ENCODE measurements around the gene ZNF804B. TPM values are rescaled to one million over a fixed set of nuclear protein-coding genes. Genes with fewer than 3 reads are reported as not detected.

ZNF804B gene
- total RNA-seq, 1 experiment from 2014 or later, result not detected

- H3K27me3 ChIP-seq, result no peaks in the 10 kb centered on the region
- DNase-seq, result no peak
- no peak overlapping the region for H3K4me3 ChIP-seq
- H3K9me3 ChIP-seq, result no peaks in the 10 kb centered on the region
- no peaks in the 10 kb centered on the region for H3K36me3 ChIP-seq
These were observed 263.7 kb downstream of the ZNF804B start for GRCh38 chr7:89023206-89023605.

GRCh38 chr7:89023877-89024276 lies 264.4 kb downstream of the ZNF804B start:
- no peaks in the 10 kb centered on the region for H3K27me3 ChIP-seq
- DNase-seq, result no peak
- no peak overlapping the region for H3K4me3 ChIP-seq
- H3K36me3 ChIP-seq, result no peaks in the 10 kb centered on the region
- H3K9me3 ChIP-seq, result no peaks in the 10 kb centered on the region

GRCh38 chr7:89027781-89028180 lies 268.3 kb downstream of the ZNF804B start:
- H3K9me3 ChIP-seq, result no peaks in the 10 kb centered on the region
- no peak overlapping the region for H3K4me3 ChIP-seq
- H3K36me3 ChIP-seq, result no peaks in the 10 kb centered on the region
- H3K27me3 ChIP-seq, result no peaks in the 10 kb centered on the region
- DNase-seq, result no peak

- Histone ChIP-seq H3K36me3 (no peaks in the 10 kb centered on the region), H3K4me3 (no peak overlapping the region), H3K27me3 (no peaks in the 10 kb centered on the region), H3K9me3 (no peaks in the 10 kb centered on the region)
- no peak for DNase-seq
These were observed 268.8 kb downstream of the ZNF804B start for GRCh38 chr7:89028319-89028718.

- no peaks in the 10 kb centered on the region for H3K36me3 ChIP-seq
- DNase-seq, result no peak
- H3K4me3 ChIP-seq, result no peak overlapping the region
- no peaks in the 10 kb centered on the region for H3K9me3 ChIP-seq
- no peaks in the 10 kb centered on the region for H3K27me3 ChIP-seq
These were observed 270.4 kb downstream of the ZNF804B start for GRCh38 chr7:89029864-89030263.

GRCh38 chr7:89041240-89041639 lies 281.7 kb downstream of the ZNF804B start:
- Histone ChIP-seq H3K4me3 (no peak overlapping the region), H3K9me3 (no peaks in the 10 kb centered on the region), H3K27me3 (no peaks in the 10 kb centered on the region), H3K36me3 (no peaks in the 10 kb centered on the region)
- no peak for DNase-seq

- no peak overlapping the region for H3K4me3 ChIP-seq
- no peaks in the 10 kb centered on the region for H3K36me3 ChIP-seq
- no peaks in the 10 kb centered on the region for H3K9me3 ChIP-seq
- H3K27me3 ChIP-seq, result no peaks in the 10 kb centered on the region
- no peak for DNase-seq
These were observed 283.4 kb downstream of the ZNF804B start for GRCh38 chr7:89042940-89043339.

GRCh38 chr7:89049043-89049442 lies 289.5 kb downstream of the ZNF804B start:
- H3K4me3 ChIP-seq, result no peak overlapping the region
- H3K27me3 ChIP-seq, result no peaks in the 10 kb centered on the region
- H3K36me3 ChIP-seq, result no peaks in the 10 kb centered on the region
- DNase-seq, result no peak
- H3K9me3 ChIP-seq, result no peaks in the 10 kb centered on the region

- Histone ChIP-seq H3K36me3 (no peaks in the 10 kb centered on the region), H3K9me3 (no peaks in the 10 kb centered on the region), H3K27me3 (no peaks in the 10 kb centered on the region), H3K4me3 (no peak overlapping the region)
- no peak for DNase-seq
These were observed 293.6 kb downstream of the ZNF804B start for GRCh38 chr7:89053130-89053529.

- Histone ChIP-seq H3K9me3 (no peaks in the 10 kb centered on the region), H3K27me3 (no peaks in the 10 kb centered on the region), H3K36me3 (no peaks in the 10 kb centered on the region), H3K4me3 (no peak overlapping the region)
- no peak for DNase-seq
These were observed 294.9 kb downstream of the ZNF804B start for GRCh38 chr7:89054361-89054760.

- no peak overlapping the region for H3K4me3 ChIP-seq
- DNase-seq, result no peak
- no peaks in the 10 kb centered on the region for H3K9me3 ChIP-seq
- no peaks in the 10 kb centered on the region for H3K27me3 ChIP-seq
- H3K36me3 ChIP-seq, result no peaks in the 10 kb centered on the region
These were observed 300.7 kb downstream of the ZNF804B start for GRCh38 chr7:89060234-89060633.

GRCh38 chr7:89064831-89065230 lies 305.3 kb downstream of the ZNF804B start:
- H3K4me3 ChIP-seq, result no peak overlapping the region
- no peaks in the 10 kb centered on the region for H3K36me3 ChIP-seq
- no peaks in the 10 kb centered on the region for H3K9me3 ChIP-seq
- DNase-seq, result no peak
- no peaks in the 10 kb centered on the region for H3K27me3 ChIP-seq

GRCh38 chr7:89067048-89067447 lies 307.5 kb downstream of the ZNF804B start:
- DNase-seq, result no peak
- Histone ChIP-seq H3K27me3 (no peaks in the 10 kb centered on the region), H3K36me3 (no peaks in the 10 kb centered on the region), H3K9me3 (no peaks in the 10 kb centered on the region), H3K4me3 (no peak overlapping the region)

GRCh38 chr7:89072081-89072480 lies 312.6 kb downstream of the ZNF804B start:
- no peak for DNase-seq
- H3K27me3 ChIP-seq, result no peaks in the 10 kb centered on the region

GRCh38 chr7:89073776-89074175 lies 314.3 kb downstream of the ZNF804B start:
- Histone ChIP-seq H3K36me3 (no peaks in the 10 kb centered on the region), H3K4me3 (no peak overlapping the region), H3K27me3 (no peaks in the 10 kb centered on the region), H3K9me3 (no peaks in the 10 kb centered on the region)
- no peak for DNase-seq

More at GRCh38 chr7:89072081-89072480, 312.6 kb downstream of the ZNF804B start:
- no peak overlapping the region for H3K4me3 ChIP-seq
- H3K36me3 ChIP-seq, result no peaks in the 10 kb centered on the region
- no peaks in the 10 kb centered on the region for H3K9me3 ChIP-seq

GRCh38 chr7:89077992-89078391 lies 318.5 kb downstream of the ZNF804B start:
- H3K27me3 ChIP-seq, result no peaks in the 10 kb centered on the region
- no peak overlapping the region for H3K4me3 ChIP-seq
- no peaks in the 10 kb centered on the region for H3K36me3 ChIP-seq
- H3K9me3 ChIP-seq, result no peaks in the 10 kb centered on the region
- DNase-seq, result no peak

GRCh38 chr7:89085580-89085979 lies 326.1 kb downstream of the ZNF804B start:
- Histone ChIP-seq H3K36me3 (no peaks in the 10 kb centered on the region), H3K4me3 (no peak overlapping the region), H3K27me3 (no peaks in the 10 kb centered on the region), H3K9me3 (no peaks in the 10 kb centered on the region)
- DNase-seq, result no peak

GRCh38 chr7:89091550-89091949 lies 332.1 kb downstream of the ZNF804B start:
- no peak overlapping the region for H3K4me3 ChIP-seq
- DNase-seq, result no peak
- no peaks in the 10 kb centered on the region for H3K36me3 ChIP-seq
- no peaks in the 10 kb centered on the region for H3K27me3 ChIP-seq
- no peaks in the 10 kb centered on the region for H3K9me3 ChIP-seq

GRCh38 chr7:89094269-89094668 lies 334.8 kb downstream of the ZNF804B start:
- Histone ChIP-seq H3K4me3 (no peak overlapping the region), H3K36me3 (no peaks in the 10 kb centered on the region), H3K27me3 (no peaks in the 10 kb centered on the region), H3K9me3 (no peaks in the 10 kb centered on the region)
- no peak for DNase-seq

Data from MG63 (cell line).